T-cell (primary cell): ENCODE data around the gene GABRA5. TPM values are rescaled to one million over a fixed set of nuclear protein-coding genes. Genes with fewer than 3 reads are reported as not detected.

Source experiments
- ATAC-seq, 4 experiments: fragments of 200-7000 bp in 3 of 4; fragments of 150-1000 bp in 1 of 4; cut with Tn5 transposase; replicated peaks in 1 of 4; 1 replicate in 3 of 4; 2 replicates in 1 of 4; pipeline ENCODE4 v1.10.0; 2021; ENCODE audit warnings: moderate library complexity in 3 of 4, mild to moderate bottlenecking in 2 of 4, moderate number of reproducible peaks in 1 of 4
- CTCF ChIA-PET, 2 donors: fragments of 300-600 bp; sonication (Branson Sonifier 250); formaldehyde crosslinking; loops; one replicate each; lab custom pipeline; 2022; ENCODE audit warnings: antibody characterized with exemption in 2 of 2; lab: Charles Lee
- POLR2A ChIA-PET, 2 donors: fragments of 300-600 bp; sonication (Branson Sonifier 250); formaldehyde crosslinking; loops; one replicate each; lab custom pipeline; 2022; ENCODE audit warnings: antibody characterized with exemption in 2 of 2; lab: Charles Lee
- DNase-seq, 35 experiments: peaks; one replicate each; pipeline versions ENCODE4 v3.0.0 to v3.0.0-alpha.2; 2013 to 2023
- H3K27ac ChIP-seq: one replicate; pipeline ENCODE4 v1.5.1; 2013; ENCODE audit warnings: low read length
- H3K27me3 ChIP-seq, 2 experiments: replicated peaks in 1 of 2; 1 replicate in 1 of 2; 2 replicates in 1 of 2; pipeline versions ENCODE4 v1.6.1 to v1.7.0; 2013; ENCODE audit warnings: low read length in 1 of 2, mixed read lengths in 1 of 2; ENCODE audit not compliant: control insufficient read depth in 2 of 2, insufficient read depth in 2 of 2; ENCODE audit errors: extremely low read depth in 1 of 2
- H3K36me3 ChIP-seq, 2 donors: 1 replicate in 1 of 2; 2 replicates in 1 of 2; pipeline versions ENCODE4 v1.6.1 to v1.7.0; 2013; ENCODE audit warnings: low read length in 1 of 2; ENCODE audit not compliant: control insufficient read depth in 2 of 2, insufficient read depth in 1 of 2; ENCODE audit errors: extremely low read depth in 1 of 2
- H3K4me1 ChIP-seq, 2 experiments: 1 replicate in 1 of 2; 2 replicates in 1 of 2; pipeline versions ENCODE4 v1.6.1 to v1.7.0; 2013; ENCODE audit warnings: low read length in 2 of 2, mixed read lengths in 1 of 2; ENCODE audit not compliant: insufficient read depth in 2 of 2, control insufficient read depth in 1 of 2; ENCODE audit errors: extremely low read depth in 1 of 2
- H3K4me3 ChIP-seq, 2 donors: 1 replicate in 1 of 2; 2 replicates in 1 of 2; pipeline versions ENCODE4 v1.5.1 to v1.7.0; 2013; ENCODE audit warnings: mild to moderate bottlenecking in 2 of 2, low read length in 1 of 2, moderate library complexity in 1 of 2; ENCODE audit not compliant: control insufficient read depth in 1 of 2; ENCODE audit errors: extremely low read depth in 1 of 2
- H3K9me3 ChIP-seq: 2 replicates; pipeline ENCODE4 v1.7.0; 2013
- H3K27ac Mint-ChIP-seq, 2 donors: one replicate each; pipeline ENCODE4 v1.8.0; 2020 to 2021; ENCODE audit warnings: mild to moderate bottlenecking in 2 of 2, mixed read lengths in 2 of 2
- H3K27me3 Mint-ChIP-seq, 2 donors: one replicate each; pipeline ENCODE4 v1.8.0; 2021 to 2022; ENCODE audit warnings: mixed read lengths in 2 of 2
- H3K36me3 Mint-ChIP-seq: one replicate; pipeline ENCODE4 v1.8.0; 2021; ENCODE audit warnings: mixed read lengths
- H3K4me1 Mint-ChIP-seq, 3 donors: one replicate each; pipeline ENCODE4 v1.8.0; 2020 to 2022; ENCODE audit warnings: mixed read lengths in 3 of 3, mild to moderate bottlenecking in 1 of 3
- H3K4me3 Mint-ChIP-seq, 3 donors: one replicate each; pipeline ENCODE4 v1.8.0; 2020 to 2022; ENCODE audit warnings: mild to moderate bottlenecking in 3 of 3, mixed read lengths in 3 of 3, moderate library complexity in 3 of 3
- H3K9me3 Mint-ChIP-seq, 3 donors: one replicate each; pipeline ENCODE4 v1.8.0; 2020 to 2022; ENCODE audit warnings: mixed read lengths in 3 of 3
- WGBS: methylation state at CpG from one replicate; pipeline ENCODE4 v1.1.5; 2013; ENCODE audit warnings: missing lambda C conversion rate; ENCODE audit not compliant: insufficient coverage; 5-methylcytosine and 5-hydroxymethylcytosine counted together
- total RNA-seq, 35 experiments: library from RNA in 6 of 35; stranded (reverse) in 6 of 35; fragments of 120-200 nt in 1 of 35; gene quantifications; one replicate each; pipeline versions ENCODE4 v1.2.1 to v1.2.4 and lab custom pipeline; 2013 to 2026

GABRA5 gene
- total RNA-seq, 5 donors from 2014 or later (not counting 1 experiment from before 2014, with no cell fraction given) = not detected

DNA sequence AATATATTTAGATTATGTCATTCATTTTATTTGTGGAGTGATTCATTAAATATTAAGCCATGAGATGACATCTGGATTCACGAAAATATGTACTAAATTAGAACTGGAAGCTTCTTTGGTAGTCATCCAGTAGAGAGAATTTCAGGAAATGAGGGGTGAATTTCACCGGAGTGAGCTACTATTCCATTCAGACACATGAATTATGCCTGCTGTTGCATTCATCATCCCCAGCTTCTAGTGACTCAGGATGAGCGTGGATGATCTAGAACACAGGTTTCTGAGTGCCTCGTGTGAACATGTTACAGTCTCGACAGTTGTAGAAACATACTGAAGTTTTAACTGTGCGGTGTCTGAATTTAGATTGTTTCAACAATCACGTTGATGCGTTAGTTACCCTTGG is 61.2 kb downstream of the GABRA5 start:
- H3K27me3 Mint-ChIP-seq = no peaks in the 10 kb centered on the region
- ChIA-PET CTCF (interaction anchor here in 1 of 2 donors (0.8 kb wide), 1 partner anchor 237 kb away, joined by 3 read pairs; no protein-coding TSS in a partner anchor), POLR2A (no interaction called here)
- H3K4me1 Mint-ChIP-seq = no peaks in the 10 kb centered on the region
- Histone ChIP-seq H3K27ac (no peak overlapping the region), H3K36me3 (no peaks in the 10 kb centered on the region), H3K9me3 (no peaks in the 10 kb centered on the region), H3K4me3 (no peak overlapping the region), H3K4me1 (no peaks in the 10 kb centered on the region), H3K27me3 (no peaks in the 10 kb centered on the region)
- H3K4me3 Mint-ChIP-seq = no peak overlapping the region
- DNase-seq = no peak
- no peak overlapping the region for H3K27ac Mint-ChIP-seq
- no peak for ATAC-seq
- WGBS = 80% methylated on average over 5 of the region's 8 CpGs
- no peaks in the 10 kb centered on the region for H3K36me3 Mint-ChIP-seq
- H3K9me3 Mint-ChIP-seq = peaks cover 0 to 16% (median 14%) of the 10 kb centered on the region in 3 donors

DNA sequence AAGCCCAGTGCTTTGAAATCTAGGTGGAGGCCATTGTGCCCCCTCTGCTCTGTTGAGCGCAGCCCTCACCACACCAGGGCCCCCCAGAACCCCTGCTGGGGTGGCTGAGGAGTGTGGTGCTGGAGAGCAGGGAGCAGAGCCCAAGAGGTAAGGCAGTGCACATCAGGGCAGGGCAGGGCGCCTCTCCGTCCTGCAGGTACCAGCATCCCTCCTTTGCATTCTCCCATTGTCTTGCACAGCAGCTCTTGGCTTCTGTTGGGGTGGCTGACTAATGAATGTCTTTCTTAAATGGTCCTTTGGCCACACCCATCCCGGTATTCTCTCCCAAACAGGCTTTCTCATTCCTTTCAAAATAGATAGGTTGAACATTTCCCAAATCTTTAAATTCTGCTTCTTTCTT is 62.7 kb downstream of the GABRA5 start:
- POLR2A ChIA-PET = no interaction called here
- Histone ChIP-seq H3K9me3 (no peaks in the 10 kb centered on the region), H3K36me3 (no peaks in the 10 kb centered on the region), H3K4me1 (no peaks in the 10 kb centered on the region), H3K27ac (no peak overlapping the region), H3K27me3 (no peaks in the 10 kb centered on the region), H3K4me3 (no peak overlapping the region)
- H3K27ac Mint-ChIP-seq = no peak overlapping the region
- no peak overlapping the region for H3K4me3 Mint-ChIP-seq
- DNase-seq (no peak), ATAC-seq (no peak)
- no peaks in the 10 kb centered on the region for H3K27me3 Mint-ChIP-seq
- H3K36me3 Mint-ChIP-seq = no peaks in the 10 kb centered on the region
- WGBS = no CpG with 5 or more reads among the region's 4 CpGs
- H3K4me1 Mint-ChIP-seq = no peaks in the 10 kb centered on the region
- CTCF ChIA-PET = no interaction called here
- peaks cover 0 to 15% (median 10%) of the 10 kb centered on the region in 3 donors for H3K9me3 Mint-ChIP-seq

- CTCF ChIA-PET = no interaction called here
Observed at GRCh38 chr15:26934848-26935247, 68.0 kb downstream of the GABRA5 start.

DNA sequence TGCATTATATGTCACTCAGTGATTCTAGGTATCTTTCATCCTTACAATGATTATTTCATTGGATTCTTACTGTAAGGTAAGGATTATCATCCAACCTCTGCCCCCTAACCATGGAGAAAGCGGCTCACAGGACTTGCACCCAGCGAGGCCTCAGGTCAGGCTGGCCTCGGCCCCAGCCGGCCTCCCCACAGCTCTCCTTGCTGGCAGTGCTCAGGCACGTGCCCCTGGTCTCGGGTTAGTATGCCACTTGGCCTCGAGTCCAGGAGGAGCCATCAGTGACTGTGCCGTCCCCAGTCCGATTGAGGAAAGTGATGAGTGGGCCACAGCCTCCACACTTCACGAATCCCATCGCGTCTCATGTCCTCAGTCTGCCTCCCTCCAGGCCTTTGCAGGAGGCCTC is 68.5 kb downstream of the GABRA5 start:
- ATAC-seq = no peak
- ChIA-PET CTCF (no interaction called here), POLR2A (no interaction called here)
- Histone ChIP-seq H3K4me3 (no peak overlapping the region), H3K9me3 (no peaks in the 10 kb centered on the region), H3K4me1 (no peaks in the 10 kb centered on the region), H3K27me3 (no peaks in the 10 kb centered on the region), H3K36me3 (no peaks in the 10 kb centered on the region), H3K27ac (no peak overlapping the region)
- no peak for DNase-seq
- Mint-ChIP-seq H3K4me1 (no peaks in the 10 kb centered on the region), H3K4me3 (no peak overlapping the region), H3K36me3 (no peaks in the 10 kb centered on the region), H3K27me3 (no peaks in the 10 kb centered on the region), H3K27ac (no peak overlapping the region), H3K9me3 (peaks cover 2 to 18% (median 15%) of the 10 kb centered on the region in 3 donors)
- WGBS = 86% methylated on average over 8 of the region's 12 CpGs

More at GRCh38 chr15:26934848-26935247, 68.0 kb downstream of the GABRA5 start:
- H3K9me3 ChIP-seq = no peaks in the 10 kb centered on the region
- DNase-seq (no peak), ATAC-seq (no peak)
- Mint-ChIP-seq H3K4me1 (no peaks in the 10 kb centered on the region), H3K9me3 (peaks cover 2 to 20% (median 18%) of the 10 kb centered on the region in 3 donors), H3K36me3 (no peaks in the 10 kb centered on the region), H3K27ac (no peak overlapping the region), H3K4me3 (no peak overlapping the region), H3K27me3 (no peaks in the 10 kb centered on the region)
- H3K4me3 ChIP-seq = no peak overlapping the region
- H3K27ac ChIP-seq = no peak overlapping the region
- H3K27me3 ChIP-seq = no peaks in the 10 kb centered on the region
- no peaks in the 10 kb centered on the region for H3K4me1 ChIP-seq
- no peaks in the 10 kb centered on the region for H3K36me3 ChIP-seq
- POLR2A ChIA-PET = no interaction called here
- WGBS = 94% methylated on average over 5 of the region's 6 CpGs

GRCh38 chr15:26936502-26936901 is 69.6 kb downstream of the GABRA5 start:
- Histone ChIP-seq H3K9me3 (no peaks in the 10 kb centered on the region), H3K27ac (no peak overlapping the region), H3K4me1 (no peaks in the 10 kb centered on the region), H3K36me3 (no peaks in the 10 kb centered on the region), H3K27me3 (no peaks in the 10 kb centered on the region), H3K4me3 (no peak overlapping the region)
- H3K4me3 Mint-ChIP-seq = no peak overlapping the region
- peaks cover 2 to 13% (median 12%) of the 10 kb centered on the region in 3 donors for H3K9me3 Mint-ChIP-seq
- no peaks in the 10 kb centered on the region for H3K27me3 Mint-ChIP-seq
- ChIA-PET CTCF (no interaction called here), POLR2A (no interaction called here)
- no peaks in the 10 kb centered on the region for H3K36me3 Mint-ChIP-seq
- WGBS = 88% methylated on average over 4 of the region's 5 CpGs
- DNase-seq (no peak), ATAC-seq (no peak)
- H3K27ac Mint-ChIP-seq = no peak overlapping the region
- no peaks in the 10 kb centered on the region for H3K4me1 Mint-ChIP-seq

- no peak overlapping the region for H3K4me3 ChIP-seq
- H3K4me1 Mint-ChIP-seq = no peaks in the 10 kb centered on the region
- no peaks in the 10 kb centered on the region for H3K4me1 ChIP-seq
- H3K27me3 Mint-ChIP-seq = no peaks in the 10 kb centered on the region
- ATAC-seq = no peak
- H3K27ac Mint-ChIP-seq = no peak overlapping the region
- H3K36me3 ChIP-seq = no peaks in the 10 kb centered on the region
- ChIA-PET CTCF (no interaction called here), POLR2A (no interaction called here)
- DNase-seq = no peak
- H3K27me3 ChIP-seq = no peaks in the 10 kb centered on the region
- H3K36me3 Mint-ChIP-seq = no peaks in the 10 kb centered on the region
- 90% methylated on average over 11 of the region's 13 CpGs for WGBS
- no peak overlapping the region for H3K4me3 Mint-ChIP-seq
- peaks cover 2 to 12% (median 10%) of the 10 kb centered on the region in 3 donors for H3K9me3 Mint-ChIP-seq
- no peak overlapping the region for H3K27ac ChIP-seq
- H3K9me3 ChIP-seq = no peaks in the 10 kb centered on the region
Observed at GRCh38 chr15:26937134-26937533, 70.3 kb downstream of the GABRA5 start.

DNA sequence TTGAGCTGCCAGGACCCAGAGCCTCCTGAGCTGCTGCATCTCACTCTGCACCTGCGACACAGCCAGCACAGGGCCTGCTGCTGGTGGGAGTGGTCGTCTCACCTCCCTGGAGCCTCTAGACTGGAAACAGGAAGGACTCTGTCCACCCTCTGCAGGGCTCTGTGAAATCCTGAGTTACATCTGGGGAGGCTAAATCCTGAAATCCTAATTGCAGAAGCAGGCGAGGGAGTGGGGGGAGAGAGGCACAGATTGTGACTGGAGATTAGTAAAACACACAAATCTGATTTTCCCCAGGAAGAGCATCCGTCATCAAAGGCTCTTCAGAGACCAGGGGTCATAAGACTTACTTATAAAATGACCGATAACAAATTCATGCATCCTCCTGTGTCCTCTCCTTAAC is 72.5 kb downstream of the GABRA5 start:
- DNase-seq (no peak), ATAC-seq (no peak)
- Mint-ChIP-seq H3K27me3 (no peaks in the 10 kb centered on the region), H3K4me3 (no peak overlapping the region), H3K4me1 (no peaks in the 10 kb centered on the region), H3K27ac (no peak overlapping the region), H3K36me3 (no peaks in the 10 kb centered on the region), H3K9me3 (peaks cover 2 to 14% (median 8%) of the 10 kb centered on the region in 3 donors)
- WGBS = 48% methylated on average over 2 of the region's 5 CpGs
- no peaks in the 10 kb centered on the region for H3K4me1 ChIP-seq
- no peaks in the 10 kb centered on the region for H3K9me3 ChIP-seq
- ChIA-PET POLR2A (no interaction called here), CTCF (no interaction called here)
- H3K4me3 ChIP-seq = no peak overlapping the region
- H3K27me3 ChIP-seq = no peaks in the 10 kb centered on the region
- no peaks in the 10 kb centered on the region for H3K36me3 ChIP-seq
- H3K27ac ChIP-seq = no peak overlapping the region
